C4-2B (cell line): Measurements from ENCODE around the gene ESRRG.

Experiments
- H3K27ac ChIP-seq: fragments of 450-650 bp; 2 replicates; pipeline ENCODE4 v1.5.1; 2017
- CTCF ChIP-seq: fragments of 450-650 bp; conservative IDR thresholded peaks from 2 replicates; pipeline ENCODE4 v1.5.1; 2017; ENCODE audit warnings: mild to moderate bottlenecking
- ZFX ChIP-seq: fragments of 450-650 bp; IDR thresholded peaks from 2 replicates; pipeline ENCODE4 v1.6.1; 2017

The ESRRG gene

DNA sequence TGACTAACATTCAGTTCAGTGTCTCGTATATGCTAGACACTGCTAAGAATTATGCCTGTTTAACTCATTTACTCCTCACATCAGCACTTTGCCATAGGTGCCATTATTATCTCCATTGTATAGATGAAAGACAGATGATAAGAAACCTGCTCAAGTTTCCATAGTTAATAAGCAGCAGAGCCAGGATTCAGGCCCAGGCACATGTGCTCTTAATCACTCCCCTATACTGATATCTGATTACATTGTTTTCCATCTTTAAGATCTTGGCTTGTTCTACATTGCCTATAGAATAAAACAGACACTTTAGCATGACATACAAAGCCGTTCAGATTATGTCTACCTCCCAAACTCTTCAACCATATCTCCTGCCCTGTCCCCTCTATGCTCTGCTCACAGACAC, 269.5 kb downstream of the ESRRG start:
- TF ChIP-seq ZFX (no peak), CTCF (no peak)
- no peak overlapping the region for H3K27ac ChIP-seq
